Measurements from ENCODE around the gene LONRF2. TPM values are rescaled to one million over a fixed set of nuclear protein-coding genes. Genes with fewer than 3 reads are reported as not detected.
A peak's percentile ranks its signal among the peaks of the same experiment; 100 is the strongest.

Gene LONRF2
- polyA plus RNA-seq, 1 donor from 2014 or later: not detected

DNA sequence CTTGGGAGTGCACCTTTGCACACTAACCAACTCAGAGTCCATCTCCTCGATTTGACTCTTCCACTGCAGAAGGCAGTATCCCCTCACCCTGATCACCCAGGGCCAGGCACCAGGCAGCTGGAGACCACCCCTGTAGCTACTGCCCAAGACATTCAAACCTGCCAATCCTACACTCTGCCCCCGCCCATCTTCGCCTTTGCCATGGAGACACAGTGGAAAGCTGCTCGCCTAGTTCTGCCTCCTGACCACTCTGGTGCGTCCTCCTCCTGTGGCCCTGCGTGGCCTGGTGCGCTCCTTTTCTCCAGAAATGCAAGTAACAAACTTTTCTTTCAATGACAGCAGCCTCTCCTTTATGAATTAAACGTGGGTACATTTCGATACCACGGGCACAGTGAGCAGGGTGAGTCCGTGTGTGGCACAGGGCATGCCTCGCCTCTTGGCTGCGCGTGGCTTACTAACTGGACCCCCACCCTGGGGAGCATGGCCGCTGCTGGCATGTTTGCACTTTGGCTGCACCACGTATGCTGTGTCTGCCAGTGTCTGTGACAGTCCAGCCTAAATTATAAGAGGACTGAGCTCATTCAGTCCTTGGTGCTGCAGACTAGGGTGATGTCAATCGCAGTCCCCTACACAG is 47.6 kb downstream of the LONRF2 start:
- Mint-ChIP-seq H3K4me1 (peaks cover 3 to 10% (median 4%) of the 10 kb centered on the region in 3 donors), H3K9me3 (no peaks in the 10 kb centered on the region), H3K27me3 (peaks cover 18% of the 10 kb centered on the region), H3K27ac (no peak overlapping the region), H3K36me3 (peaks cover 6% of the 10 kb centered on the region), H3K4me3 (no peak overlapping the region)

DNA sequence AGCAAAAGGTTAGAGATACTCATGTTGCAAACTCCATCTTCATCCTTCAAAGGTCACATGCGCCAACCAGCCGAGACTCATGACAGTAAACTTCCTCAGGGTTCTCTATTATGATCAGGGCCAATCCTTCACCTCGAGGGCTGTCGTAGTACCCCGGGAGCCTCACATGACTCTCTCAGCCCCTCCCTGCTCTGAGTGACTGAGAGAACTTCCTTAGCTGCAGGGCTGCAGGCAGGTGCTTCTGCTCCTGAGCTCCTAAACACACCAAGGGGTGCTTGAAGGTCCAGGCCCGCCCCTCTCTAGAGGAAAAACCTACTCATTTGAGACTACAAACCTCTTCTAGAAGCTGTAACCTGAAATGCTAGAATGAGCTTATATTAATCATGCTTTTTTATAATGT is 48.2 kb downstream of the LONRF2 start:
- Mint-ChIP-seq H3K36me3 (peaks cover 6% of the 10 kb centered on the region), H3K4me1 (peaks cover 3 to 8% (median 4%) of the 10 kb centered on the region in 3 donors)

DNA sequence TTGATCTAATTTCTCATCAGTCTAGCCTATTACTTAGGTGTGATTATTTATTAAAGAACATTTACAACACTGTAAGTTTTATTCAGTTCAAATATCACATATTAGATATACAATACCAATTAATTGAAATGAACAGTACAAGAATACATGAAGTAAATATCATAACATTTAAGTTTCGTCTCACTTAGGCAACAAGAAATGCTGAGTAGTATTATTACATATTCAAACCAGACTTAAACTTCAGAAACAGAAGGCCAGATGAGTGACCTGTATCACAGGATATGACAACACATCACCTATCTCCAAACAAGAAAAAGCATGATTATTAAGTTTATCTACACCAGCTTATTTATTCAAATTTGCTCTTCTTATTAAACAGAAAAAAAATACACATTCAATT is 48.9 kb downstream of the LONRF2 start:
- H3K27ac Mint-ChIP-seq: no peak overlapping the region
- H3K27me3 Mint-ChIP-seq: peaks cover 11% of the 10 kb centered on the region
- peaks cover 3 to 6% (median 4%) of the 10 kb centered on the region in 3 donors for H3K4me1 Mint-ChIP-seq
- no peak overlapping the region for H3K4me3 Mint-ChIP-seq
- no peaks in the 10 kb centered on the region for H3K9me3 Mint-ChIP-seq
- peaks cover 6% of the 10 kb centered on the region for H3K36me3 Mint-ChIP-seq

More for the DNA sequence above, 48.2 kb downstream of the LONRF2 start:
- Mint-ChIP-seq H3K27ac (no peak overlapping the region), H3K4me3 (peak overlapping the region in 2 of 4 donors; percentile 23 to 42), H3K27me3 (peaks cover 13% of the 10 kb centered on the region), H3K9me3 (no peaks in the 10 kb centered on the region)

DNA sequence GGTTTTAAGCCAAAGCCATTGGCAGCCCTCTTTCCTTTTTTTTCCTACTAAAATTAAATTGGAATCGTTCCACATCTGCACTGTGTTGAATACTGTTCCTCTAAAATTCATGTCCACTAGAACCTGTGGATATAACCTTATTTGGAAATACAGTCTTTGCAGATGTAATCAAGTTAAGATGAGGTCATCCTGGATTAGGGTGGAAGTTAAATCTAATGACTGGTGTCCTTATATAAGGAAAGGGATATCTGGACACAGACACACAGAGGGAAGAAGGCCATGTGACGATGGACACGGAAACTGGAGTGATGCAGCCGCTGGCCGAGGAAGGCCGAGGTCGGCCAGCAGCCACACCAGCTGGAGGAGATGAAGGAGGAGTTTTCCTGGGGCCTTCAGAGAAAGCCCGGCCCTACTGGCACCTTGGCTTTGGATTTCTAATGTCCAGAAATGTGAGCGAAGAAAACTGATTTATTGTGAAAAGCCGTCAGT is 49.4 kb downstream of the LONRF2 start:
- Mint-ChIP-seq H3K9me3 (no peaks in the 10 kb centered on the region), H3K4me3 (no peak overlapping the region), H3K27ac (no peak overlapping the region), H3K36me3 (peaks cover 3% of the 10 kb centered on the region), H3K4me1 (peaks cover 3 to 6% (median 4%) of the 10 kb centered on the region in 3 donors), H3K27me3 (peaks cover 8% of the 10 kb centered on the region)

DNA sequence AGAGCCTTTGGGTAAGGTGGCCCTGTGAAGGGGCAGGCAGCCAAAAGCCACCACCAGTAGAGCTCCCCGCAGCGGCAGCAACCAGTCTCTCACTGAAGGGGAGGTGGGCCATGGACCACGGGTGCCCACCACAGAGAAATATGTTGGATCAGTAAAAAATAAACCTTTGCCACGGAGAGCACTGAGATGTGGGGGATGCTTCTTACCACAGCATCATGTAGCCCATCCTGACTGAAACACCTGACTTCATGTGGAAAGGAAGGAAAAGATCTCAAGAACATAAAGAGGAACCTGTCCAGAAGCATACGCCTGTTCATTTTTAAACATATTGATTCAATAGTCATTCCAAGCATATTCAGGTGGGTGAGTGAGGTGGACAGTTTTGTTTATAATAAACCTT is 51.1 kb downstream of the LONRF2 start:
- H3K27me3 Mint-ChIP-seq: no peaks in the 10 kb centered on the region
- H3K27ac Mint-ChIP-seq: no peak overlapping the region
- H3K4me1 Mint-ChIP-seq: peaks cover 3 to 6% (median 4%) of the 10 kb centered on the region in 3 donors
- H3K9me3 Mint-ChIP-seq: no peaks in the 10 kb centered on the region
- peaks cover 1% of the 10 kb centered on the region for H3K36me3 Mint-ChIP-seq
- H3K4me3 Mint-ChIP-seq: peak overlapping the region in 1 of 4 donors; percentile 19

DNA sequence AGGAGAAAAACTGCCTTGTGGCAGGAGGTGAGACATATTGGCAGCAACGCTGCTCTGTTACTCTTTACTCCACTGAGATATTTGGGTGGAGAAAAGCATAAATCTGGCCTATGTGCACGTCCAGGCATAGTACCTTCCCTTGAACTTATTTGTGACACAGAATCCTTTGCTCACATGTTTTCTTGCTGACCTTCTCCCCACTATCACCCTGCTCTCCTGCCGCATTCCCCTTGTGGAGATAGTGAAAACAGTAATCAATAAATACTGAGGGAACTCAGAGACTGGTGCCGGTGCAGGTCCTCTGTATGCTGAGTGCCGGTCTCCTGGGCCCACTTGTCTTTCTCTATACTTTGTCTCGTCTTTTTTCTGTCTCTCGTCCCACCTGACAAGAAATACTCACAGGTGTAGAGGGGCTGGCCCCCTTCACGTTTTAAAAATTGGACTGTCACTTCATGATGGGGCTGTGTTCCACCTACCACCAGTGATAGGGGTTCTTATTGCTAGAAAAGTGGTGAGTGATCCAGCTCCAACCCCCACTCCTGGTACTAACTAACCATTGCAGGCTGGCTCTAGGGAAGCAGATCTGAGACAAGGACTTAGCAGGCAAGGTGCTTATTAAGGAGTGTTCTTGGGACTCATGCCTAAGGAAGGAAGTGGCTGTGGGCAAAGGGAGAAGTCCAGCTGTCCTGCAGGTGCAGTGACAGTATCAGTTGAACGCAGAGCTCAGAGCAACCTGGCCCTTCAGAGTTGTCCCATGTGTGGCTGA is 51.7 kb downstream of the LONRF2 start:
- no peaks in the 10 kb centered on the region for H3K9me3 Mint-ChIP-seq
- H3K36me3 Mint-ChIP-seq: peaks cover 1% of the 10 kb centered on the region
- no peaks in the 10 kb centered on the region for H3K27me3 Mint-ChIP-seq
- no peak overlapping the region for H3K4me3 Mint-ChIP-seq
- no peak overlapping the region for H3K27ac Mint-ChIP-seq
- peaks cover 3 to 6% (median 4%) of the 10 kb centered on the region in 3 donors for H3K4me1 Mint-ChIP-seq

DNA sequence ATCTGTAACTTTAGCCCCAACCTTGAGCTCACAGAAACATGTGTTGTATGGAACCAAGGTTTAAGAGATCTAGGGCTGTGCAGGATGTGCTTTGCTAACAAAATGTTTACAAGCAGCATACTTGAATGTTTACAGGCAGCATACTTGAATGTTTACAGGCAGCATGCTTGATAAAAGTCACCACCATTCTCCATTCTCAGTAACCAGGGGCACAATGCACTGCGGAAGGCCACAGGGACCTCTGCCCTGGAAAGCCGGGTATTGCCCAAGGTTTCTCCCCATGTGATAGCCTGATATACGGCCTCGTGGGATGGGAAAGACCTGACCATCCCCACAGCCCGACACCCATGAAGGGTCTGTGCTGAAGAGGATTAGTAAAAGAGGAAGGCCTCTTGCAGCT is 52.4 kb downstream of the LONRF2 start:
- Mint-ChIP-seq H3K27me3 (no peaks in the 10 kb centered on the region), H3K4me3 (no peak overlapping the region), H3K36me3 (peaks cover 1% of the 10 kb centered on the region), H3K27ac (no peak overlapping the region), H3K4me1 (peaks cover 3 to 6% (median 4%) of the 10 kb centered on the region in 3 donors), H3K9me3 (no peaks in the 10 kb centered on the region)

DNA sequence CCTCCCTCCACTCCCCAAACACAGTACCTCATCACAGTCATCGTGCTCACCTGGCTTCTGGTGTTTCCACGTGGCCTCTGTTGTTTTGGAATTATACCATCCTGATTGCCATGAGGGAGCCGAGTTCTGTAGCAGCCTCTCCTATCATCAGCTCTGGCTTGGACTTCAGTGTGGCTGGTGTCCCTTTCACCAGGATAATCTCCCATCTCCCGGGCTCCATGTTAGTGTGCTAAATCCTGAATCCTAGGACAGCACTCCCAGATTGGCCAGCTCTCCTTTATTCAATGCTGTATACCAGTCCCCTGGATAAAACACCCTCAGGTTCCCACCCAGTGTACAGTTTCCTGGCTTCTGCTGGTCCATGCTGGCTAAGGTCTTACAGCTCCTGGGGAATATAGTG is 53.3 kb downstream of the LONRF2 start:
- no peak overlapping the region for H3K4me3 Mint-ChIP-seq
- H3K4me1 Mint-ChIP-seq: peaks cover 0 to 4% (median 4%) of the 10 kb centered on the region in 3 donors
- H3K9me3 Mint-ChIP-seq: no peaks in the 10 kb centered on the region
- no peaks in the 10 kb centered on the region for H3K27me3 Mint-ChIP-seq
- no peak overlapping the region for H3K27ac Mint-ChIP-seq
- peaks cover 1% of the 10 kb centered on the region for H3K36me3 Mint-ChIP-seq

DNA sequence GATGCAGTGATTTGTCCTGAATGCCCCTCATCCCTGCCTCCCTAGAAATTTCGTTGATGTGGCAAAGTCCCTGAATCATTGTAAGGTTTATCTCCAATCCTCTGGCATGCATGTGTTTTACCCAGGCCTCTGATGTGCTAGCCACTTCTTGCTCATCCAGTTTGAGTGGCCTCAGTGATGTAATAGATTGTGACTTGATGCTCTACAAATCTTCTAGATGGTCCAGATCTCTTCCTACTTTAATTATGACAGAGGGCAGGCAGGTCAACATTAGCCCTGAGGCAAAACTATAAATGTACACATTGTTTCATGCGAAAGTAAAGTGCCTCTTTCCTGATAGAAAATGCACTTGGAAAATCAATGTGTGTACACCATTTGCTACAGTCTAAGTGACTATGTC is 54.5 kb downstream of the LONRF2 start:
- Mint-ChIP-seq H3K4me3 (no peak overlapping the region), H3K27me3 (peaks cover 2% of the 10 kb centered on the region), H3K36me3 (no peaks in the 10 kb centered on the region), H3K4me1 (peaks cover 0 to 3% (median 0%) of the 10 kb centered on the region in 3 donors), H3K9me3 (no peaks in the 10 kb centered on the region), H3K27ac (no peak overlapping the region)

DNA sequence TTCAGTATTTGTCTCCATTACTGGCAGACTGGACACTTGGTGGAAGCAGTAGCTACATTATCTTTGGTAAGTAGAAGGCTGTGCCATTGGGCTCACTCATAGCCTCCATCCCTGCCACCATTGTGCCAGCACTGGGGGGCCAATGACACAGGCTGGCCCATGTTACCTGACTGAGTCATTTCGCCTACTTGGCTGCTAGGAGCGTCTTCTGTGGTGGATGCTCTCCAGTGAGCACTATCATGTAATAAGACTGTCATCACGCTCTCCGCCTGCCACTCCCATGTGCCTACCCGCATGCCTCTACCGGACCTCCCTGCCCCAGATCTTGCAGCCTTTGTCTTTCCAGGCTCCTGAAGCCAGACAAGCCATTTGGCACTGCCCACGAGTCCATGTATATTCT is 56.2 kb downstream of the LONRF2 start:
- peaks cover 2% of the 10 kb centered on the region for H3K27me3 Mint-ChIP-seq
- H3K9me3 Mint-ChIP-seq: no peaks in the 10 kb centered on the region
- no peak overlapping the region for H3K27ac Mint-ChIP-seq
- peaks cover 0 to 3% (median 0%) of the 10 kb centered on the region in 3 donors for H3K4me1 Mint-ChIP-seq
- no peaks in the 10 kb centered on the region for H3K36me3 Mint-ChIP-seq
- no peak overlapping the region for H3K4me3 Mint-ChIP-seq

DNA sequence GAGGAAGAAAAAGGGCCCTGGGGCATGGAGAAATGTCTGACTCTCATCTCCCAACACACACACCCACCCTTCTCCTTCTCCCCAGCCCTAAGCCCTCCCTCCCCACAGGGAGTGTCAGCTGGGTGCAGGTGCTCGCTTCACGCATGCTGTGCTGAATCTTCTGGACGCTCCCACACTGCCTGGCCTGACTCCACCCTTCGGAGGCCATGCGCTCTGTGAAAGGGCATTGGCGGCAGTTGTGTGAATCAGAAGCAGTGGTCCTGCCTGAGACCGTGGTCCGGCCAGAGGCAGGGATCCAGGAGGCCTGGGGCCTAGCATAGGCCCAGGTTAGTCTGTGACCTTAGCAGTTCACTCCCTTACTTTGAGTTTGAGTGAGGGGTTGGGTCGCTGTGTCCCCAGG is 57.1 kb downstream of the LONRF2 start:
- H3K4me1 Mint-ChIP-seq: peaks cover 0 to 3% (median 2%) of the 10 kb centered on the region in 3 donors
- H3K27me3 Mint-ChIP-seq: peaks cover 2% of the 10 kb centered on the region
- no peak overlapping the region for H3K4me3 Mint-ChIP-seq
- H3K36me3 Mint-ChIP-seq: no peaks in the 10 kb centered on the region
- H3K27ac Mint-ChIP-seq: no peak overlapping the region
- no peaks in the 10 kb centered on the region for H3K9me3 Mint-ChIP-seq

DNA sequence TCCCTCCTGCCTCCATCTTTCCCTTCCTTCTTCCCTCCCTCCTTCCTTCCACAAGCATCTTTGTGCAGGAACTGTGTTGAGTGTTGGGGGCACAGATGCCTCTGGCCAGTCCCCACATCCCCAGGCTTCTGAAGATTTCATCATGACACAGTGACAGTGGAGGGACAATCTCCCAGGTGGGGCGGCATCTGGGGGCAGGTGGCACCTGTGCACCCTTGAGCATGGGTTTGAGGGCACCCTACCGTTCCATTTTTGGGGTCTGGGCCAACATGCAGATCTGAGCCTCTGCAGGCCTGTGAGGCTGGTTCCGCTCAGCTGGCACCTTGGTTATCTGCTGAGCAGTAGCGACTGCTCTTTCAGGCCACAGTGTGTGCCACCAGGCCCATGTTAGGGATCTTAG is 57.6 kb downstream of the LONRF2 start:
- peaks cover 2% of the 10 kb centered on the region for H3K27me3 Mint-ChIP-seq
- no peaks in the 10 kb centered on the region for H3K9me3 Mint-ChIP-seq
- peak overlapping the region in 1 of 3 donors; percentile 39 for H3K27ac Mint-ChIP-seq
- no peaks in the 10 kb centered on the region for H3K36me3 Mint-ChIP-seq
- peaks cover 0 to 3% (median 2%) of the 10 kb centered on the region in 3 donors for H3K4me1 Mint-ChIP-seq
- H3K4me3 Mint-ChIP-seq: no peak overlapping the region

DNA sequence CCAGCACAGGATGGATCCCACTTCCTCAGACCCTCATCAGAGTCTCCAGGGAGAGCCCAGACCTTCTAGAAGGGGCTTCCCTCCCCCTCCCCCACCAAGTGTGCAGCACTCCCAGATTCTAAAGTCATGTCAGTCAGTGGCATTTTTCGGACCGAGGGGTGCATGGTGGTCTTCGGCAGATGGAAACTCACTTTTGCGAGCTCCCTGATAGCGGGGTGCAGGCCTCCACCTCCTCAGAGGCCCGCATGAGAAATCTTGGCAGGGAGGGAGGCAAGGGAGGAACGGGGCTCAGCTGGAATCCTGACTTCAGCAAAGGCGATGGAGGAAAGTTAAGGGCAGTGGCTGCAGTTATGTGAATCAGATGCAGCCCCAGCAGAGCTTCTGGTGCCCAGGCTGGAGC is 58.2 kb downstream of the LONRF2 start:
- H3K4me3 Mint-ChIP-seq: no peak overlapping the region
- H3K9me3 Mint-ChIP-seq: no peaks in the 10 kb centered on the region
- H3K4me1 Mint-ChIP-seq: peaks cover 0 to 3% (median 2%) of the 10 kb centered on the region in 3 donors
- H3K27me3 Mint-ChIP-seq: peaks cover 2% of the 10 kb centered on the region
- H3K36me3 Mint-ChIP-seq: no peaks in the 10 kb centered on the region
- H3K27ac Mint-ChIP-seq: peak overlapping the region in 1 of 3 donors; percentile 39

DNA sequence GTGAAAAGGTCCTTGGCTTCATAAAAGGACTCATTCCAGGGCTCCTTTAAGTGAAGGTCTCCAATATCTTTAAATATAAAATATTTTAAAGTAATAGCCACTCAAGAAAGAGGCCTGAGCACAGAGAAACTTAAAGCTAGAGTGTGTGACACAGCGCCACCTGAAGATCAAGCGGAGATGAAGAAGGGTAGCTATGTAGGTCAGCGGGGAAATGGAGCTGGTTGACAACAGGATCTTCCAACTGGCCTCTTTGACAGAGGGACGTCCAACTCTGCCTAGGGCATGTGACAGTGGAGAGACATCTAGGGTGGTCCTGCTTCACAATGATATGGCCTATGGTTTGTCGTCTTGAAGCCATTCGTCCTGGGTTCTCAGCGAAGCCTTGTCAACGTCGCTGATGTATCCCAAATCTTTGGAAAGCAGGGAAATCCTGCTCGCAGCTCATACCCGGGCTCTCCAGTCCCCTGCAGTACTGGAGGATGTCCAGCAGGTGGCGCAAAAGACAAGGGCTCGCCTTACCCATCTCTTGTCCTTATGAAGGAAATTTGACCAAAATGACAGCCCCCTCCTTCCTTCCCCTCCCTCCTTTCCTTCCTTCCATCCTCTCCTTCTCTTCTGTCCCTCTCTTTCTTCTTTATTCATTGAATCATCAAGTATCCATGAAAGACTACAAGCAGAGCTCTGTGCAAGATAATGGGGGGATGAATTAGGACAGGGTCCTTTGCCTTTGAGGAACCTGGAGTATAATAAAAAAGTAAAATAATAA is 59.6 kb downstream of the LONRF2 start:
- H3K27me3 Mint-ChIP-seq: peaks cover 2% of the 10 kb centered on the region
- H3K9me3 Mint-ChIP-seq: no peaks in the 10 kb centered on the region
- H3K4me1 Mint-ChIP-seq: peaks cover 0 to 3% (median 2%) of the 10 kb centered on the region in 3 donors
- H3K36me3 Mint-ChIP-seq: no peaks in the 10 kb centered on the region
- H3K27ac Mint-ChIP-seq: peak overlapping the region in 1 of 3 donors; percentile 64
- no peak overlapping the region for H3K4me3 Mint-ChIP-seq

DNA sequence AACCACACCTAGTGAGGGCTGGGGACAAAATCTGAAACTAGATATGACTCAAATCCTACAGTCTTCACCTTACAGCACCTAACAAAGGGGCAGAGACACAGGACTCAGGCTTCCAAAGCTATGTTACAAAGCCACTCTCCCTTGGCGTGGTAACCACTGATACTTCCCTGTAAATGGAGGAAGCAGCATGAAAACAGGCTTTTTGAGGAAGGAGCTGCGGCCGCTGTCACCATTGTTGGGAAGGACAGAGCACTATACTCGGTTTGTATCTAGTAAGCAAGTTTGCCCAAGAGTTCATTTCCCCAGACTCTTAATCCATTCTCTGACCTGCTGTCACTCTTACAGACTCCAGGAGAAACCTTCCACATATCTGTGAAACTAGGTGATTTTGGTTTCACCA is 60.3 kb downstream of the LONRF2 start:
- Mint-ChIP-seq H3K36me3 (no peaks in the 10 kb centered on the region), H3K9me3 (no peaks in the 10 kb centered on the region), H3K27me3 (peaks cover 6% of the 10 kb centered on the region), H3K4me1 (peaks cover 0 to 3% (median 2%) of the 10 kb centered on the region in 3 donors), H3K27ac (no peak overlapping the region), H3K4me3 (no peak overlapping the region)

Data from IgD-negative memory B cell (primary cell).